GM23338 (cell line): ENCODE data around the gene CCL27. TPM values are rescaled to one million over a fixed set of nuclear protein-coding genes. Genes with fewer than 3 reads are reported as not detected.

Source experiments
- ATAC-seq: fragments of 200-7000 bp; cut with Tn5 transposase; 3 replicates; pipeline ENCODE4 v1.9.1; 2020
- DNase-seq: peaks from one replicate; pipeline ENCODE4 v3.0.0-alpha.2; 2015; ENCODE audit warnings: low spot score
- H2AFZ ChIP-seq: fragments of 200-600 bp; sonication (generic); 2 replicates; pipeline ENCODE4 v1.8.0; 2016; ENCODE audit warnings: antibody characterized with exemption, mild to moderate bottlenecking, moderate library complexity
- H3F3A ChIP-seq: fragments of 200-600 bp; sonication (generic); replicated peaks from 2 replicates; pipeline ENCODE4 v1.8.0; 2017; ENCODE audit warnings: antibody characterized with exemption, mixed run types, low read depth
- H3K27ac ChIP-seq: fragments of 200-600 bp; sonication (generic); 2 replicates; pipeline ENCODE4 v1.6.1; 2016; ENCODE audit warnings: low read depth
- H3K27me3 ChIP-seq: fragments of 200-600 bp; sonication (generic); 2 replicates; pipeline ENCODE4 v1.8.0; 2016; ENCODE audit warnings: mild to moderate bottlenecking, mixed run types, moderate library complexity; ENCODE audit not compliant: insufficient read depth
- H3K36me3 ChIP-seq: fragments of 200-600 bp; sonication (generic); 2 replicates; pipeline ENCODE4 v1.8.0; 2016; ENCODE audit warnings: mild to moderate bottlenecking; ENCODE audit not compliant: insufficient read depth
- H3K4me1 ChIP-seq: fragments of 200-600 bp; sonication (generic); 2 replicates; pipeline ENCODE4 v1.8.0; 2016; ENCODE audit warnings: mild to moderate bottlenecking, moderate library complexity; ENCODE audit not compliant: insufficient read depth
- H3K4me2 ChIP-seq: fragments of 200-600 bp; sonication (generic); 2 replicates; pipeline ENCODE4 v1.7.1; 2017; ENCODE audit warnings: mixed run types
- H3K4me3 ChIP-seq: fragments of 200-600 bp; sonication (generic); 2 replicates; pipeline ENCODE4 v1.6.1; 2016; ENCODE audit warnings: mixed run types
- H3K79me2 ChIP-seq: fragments of 200-600 bp; sonication (generic); replicated peaks from 2 replicates; pipeline ENCODE4 v1.8.0; 2017; ENCODE audit warnings: mild to moderate bottlenecking; ENCODE audit not compliant: insufficient read depth
- H3K9me2 ChIP-seq: fragments of 200-600 bp; sonication (generic); 2 replicates; pipeline ENCODE4 v1.8.0; 2017; ENCODE audit not compliant: insufficient read depth
- H4K20me1 ChIP-seq: fragments of 200-600 bp; sonication (generic); replicated peaks from 2 replicates; pipeline ENCODE4 v1.8.0; 2017; ENCODE audit warnings: mild to moderate bottlenecking; ENCODE audit not compliant: insufficient read depth
- H3K27ac Mint-ChIP-seq: 2 replicates; pipeline ENCODE4 v1.8.0; 2020; ENCODE audit warnings: inconsistent platforms, mild to moderate bottlenecking, moderate library complexity, mixed read lengths
- H3K27me3 Mint-ChIP-seq: 3 replicates; pipeline ENCODE4 v1.8.0; 2022; ENCODE audit warnings: low read depth, mild to moderate bottlenecking, moderate library complexity, mixed read lengths, inconsistent platforms; ENCODE audit not compliant: insufficient read depth, poor library complexity
- H3K36me3 Mint-ChIP-seq: 3 replicates; pipeline ENCODE4 v1.8.0; 2021; ENCODE audit warnings: low read depth, mild to moderate bottlenecking, inconsistent platforms, moderate library complexity, mixed read lengths
- H3K4me1 Mint-ChIP-seq: 3 replicates; pipeline ENCODE4 v1.8.0; 2020; ENCODE audit warnings: mild to moderate bottlenecking, inconsistent platforms, mixed read lengths
- H3K4me3 Mint-ChIP-seq: 3 replicates; pipeline ENCODE4 v1.8.0; 2021; ENCODE audit warnings: moderate library complexity, mild to moderate bottlenecking, inconsistent platforms, mixed read lengths
- H3K9me3 Mint-ChIP-seq: 3 replicates; pipeline ENCODE4 v1.8.0; 2020; ENCODE audit warnings: moderate library complexity, mild to moderate bottlenecking, inconsistent platforms, mixed read lengths
- CTCF ChIP-seq, 2 experiments: fragments of 200-600 bp in 1 of 2; sonication (generic) in 1 of 2; conservative IDR thresholded peaks; 2 replicates each; pipeline versions ENCODE4 v1.5.1 to v1.6.1; 2016 to 2017; ENCODE audit warnings: antibody characterized with exemption in 2 of 2, low read depth in 2 of 2, mild to moderate bottlenecking in 2 of 2, moderate library complexity in 1 of 2
- EZH2 ChIP-seq: fragments of 200-600 bp; sonication (generic); IDR thresholded peaks from one replicate; pipeline ENCODE4 v1.8.0; 2017; ENCODE audit warnings: antibody characterized with exemption, mild to moderate bottlenecking, low read depth; ENCODE audit not compliant: unreplicated experiment
- EZH2phosphoT487 ChIP-seq: fragments of 200-600 bp; sonication (generic); IDR thresholded peaks from one replicate; pipeline ENCODE4 v1.8.1; 2018; ENCODE audit warnings: antibody characterized with exemption; ENCODE audit not compliant: unreplicated experiment
- NANOG ChIP-seq: IDR thresholded peaks from 2 replicates; pipeline ENCODE4 v1.6.1; 2016; ENCODE audit warnings: antibody characterized with exemption, borderline replicate concordance
- POLR2AphosphoS5 ChIP-seq: IDR thresholded peaks from 2 replicates; pipeline ENCODE4 v1.6.1; 2016; ENCODE audit warnings: antibody characterized with exemption, low read depth
- STAT1 ChIP-seq: IDR thresholded peaks from one replicate; pipeline ENCODE4 v1.6.1; 2016; ENCODE audit warnings: antibody characterized with exemption; ENCODE audit not compliant: unreplicated experiment
- polyA plus RNA-seq: library from polyadenylated mRNA; unstranded; fragments of >200 nt; fragmentation: Nextera tagmentation; extraction: Ambion mirVana; gene quantifications from 2 replicates; pipeline ENCODE4 v1.2.1, GENCODE V29; 2016
- total RNA-seq: library from RNA; depleted of rRNA; stranded (reverse); fragments of >200 nt; shearing (Covaris generic); gene quantifications from 2 replicates; pipeline ENCODE4 v1.2.3, GENCODE V29; 2014
- TF ChIP-seq, protein P1 (sequence below): fragments of 250-450 bp; sonication (Bioruptor Pico); IDR thresholded peaks from 2 replicates; pipeline ENCODE4 v1.5.0; 2020; ENCODE audit warnings: mild to moderate bottlenecking, moderate library complexity

Gene CCL27
- total and polyA plus RNA-seq, 2 experiments from 2014 or later: not detected

DNA sequence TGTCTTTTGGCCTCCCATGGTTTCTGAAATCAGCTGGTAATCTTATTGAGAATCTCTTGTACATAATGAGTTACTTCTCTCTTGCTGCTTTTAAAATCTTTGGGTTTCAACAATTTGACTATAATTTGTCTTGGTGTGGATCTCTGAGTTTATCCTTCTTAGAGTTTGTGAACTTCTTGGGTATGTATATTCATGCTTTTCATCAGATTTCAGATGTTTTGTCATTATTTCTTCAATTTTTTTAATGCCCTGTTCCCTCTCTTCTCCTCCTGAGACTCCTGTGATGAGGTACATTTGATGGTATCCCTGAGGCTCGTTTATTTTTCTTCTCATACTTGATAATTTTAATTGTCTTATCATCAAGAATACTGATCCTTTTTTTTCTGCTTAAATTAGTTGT is 49.7 kb upstream of the CCL27 start:
- 0 out of 2 replicates have a peak, but pooled peaks cover 4% of the 10 kb centered on the region for H3K9me2 ChIP-seq
- no peaks in the 10 kb centered on the region for H3K36me3 Mint-ChIP-seq

More for the DNA sequence above, 49.7 kb upstream of the CCL27 start:
- no peak overlapping the region for H3K4me2 ChIP-seq
- H3K4me3 Mint-ChIP-seq: no peak overlapping the region
- TF ChIP-seq EZH2phosphoT487 (no peak), POLR2AphosphoS5 (no peak), CTCF (conservative IDR thresholded peaks at IDR 0.05; ENCODE audit: low read depth in 2 of 2) (no peak), EZH2 (no peak), STAT1 (no peak), NANOG (no peak)
- TF ChIP-seq, protein P1, sequence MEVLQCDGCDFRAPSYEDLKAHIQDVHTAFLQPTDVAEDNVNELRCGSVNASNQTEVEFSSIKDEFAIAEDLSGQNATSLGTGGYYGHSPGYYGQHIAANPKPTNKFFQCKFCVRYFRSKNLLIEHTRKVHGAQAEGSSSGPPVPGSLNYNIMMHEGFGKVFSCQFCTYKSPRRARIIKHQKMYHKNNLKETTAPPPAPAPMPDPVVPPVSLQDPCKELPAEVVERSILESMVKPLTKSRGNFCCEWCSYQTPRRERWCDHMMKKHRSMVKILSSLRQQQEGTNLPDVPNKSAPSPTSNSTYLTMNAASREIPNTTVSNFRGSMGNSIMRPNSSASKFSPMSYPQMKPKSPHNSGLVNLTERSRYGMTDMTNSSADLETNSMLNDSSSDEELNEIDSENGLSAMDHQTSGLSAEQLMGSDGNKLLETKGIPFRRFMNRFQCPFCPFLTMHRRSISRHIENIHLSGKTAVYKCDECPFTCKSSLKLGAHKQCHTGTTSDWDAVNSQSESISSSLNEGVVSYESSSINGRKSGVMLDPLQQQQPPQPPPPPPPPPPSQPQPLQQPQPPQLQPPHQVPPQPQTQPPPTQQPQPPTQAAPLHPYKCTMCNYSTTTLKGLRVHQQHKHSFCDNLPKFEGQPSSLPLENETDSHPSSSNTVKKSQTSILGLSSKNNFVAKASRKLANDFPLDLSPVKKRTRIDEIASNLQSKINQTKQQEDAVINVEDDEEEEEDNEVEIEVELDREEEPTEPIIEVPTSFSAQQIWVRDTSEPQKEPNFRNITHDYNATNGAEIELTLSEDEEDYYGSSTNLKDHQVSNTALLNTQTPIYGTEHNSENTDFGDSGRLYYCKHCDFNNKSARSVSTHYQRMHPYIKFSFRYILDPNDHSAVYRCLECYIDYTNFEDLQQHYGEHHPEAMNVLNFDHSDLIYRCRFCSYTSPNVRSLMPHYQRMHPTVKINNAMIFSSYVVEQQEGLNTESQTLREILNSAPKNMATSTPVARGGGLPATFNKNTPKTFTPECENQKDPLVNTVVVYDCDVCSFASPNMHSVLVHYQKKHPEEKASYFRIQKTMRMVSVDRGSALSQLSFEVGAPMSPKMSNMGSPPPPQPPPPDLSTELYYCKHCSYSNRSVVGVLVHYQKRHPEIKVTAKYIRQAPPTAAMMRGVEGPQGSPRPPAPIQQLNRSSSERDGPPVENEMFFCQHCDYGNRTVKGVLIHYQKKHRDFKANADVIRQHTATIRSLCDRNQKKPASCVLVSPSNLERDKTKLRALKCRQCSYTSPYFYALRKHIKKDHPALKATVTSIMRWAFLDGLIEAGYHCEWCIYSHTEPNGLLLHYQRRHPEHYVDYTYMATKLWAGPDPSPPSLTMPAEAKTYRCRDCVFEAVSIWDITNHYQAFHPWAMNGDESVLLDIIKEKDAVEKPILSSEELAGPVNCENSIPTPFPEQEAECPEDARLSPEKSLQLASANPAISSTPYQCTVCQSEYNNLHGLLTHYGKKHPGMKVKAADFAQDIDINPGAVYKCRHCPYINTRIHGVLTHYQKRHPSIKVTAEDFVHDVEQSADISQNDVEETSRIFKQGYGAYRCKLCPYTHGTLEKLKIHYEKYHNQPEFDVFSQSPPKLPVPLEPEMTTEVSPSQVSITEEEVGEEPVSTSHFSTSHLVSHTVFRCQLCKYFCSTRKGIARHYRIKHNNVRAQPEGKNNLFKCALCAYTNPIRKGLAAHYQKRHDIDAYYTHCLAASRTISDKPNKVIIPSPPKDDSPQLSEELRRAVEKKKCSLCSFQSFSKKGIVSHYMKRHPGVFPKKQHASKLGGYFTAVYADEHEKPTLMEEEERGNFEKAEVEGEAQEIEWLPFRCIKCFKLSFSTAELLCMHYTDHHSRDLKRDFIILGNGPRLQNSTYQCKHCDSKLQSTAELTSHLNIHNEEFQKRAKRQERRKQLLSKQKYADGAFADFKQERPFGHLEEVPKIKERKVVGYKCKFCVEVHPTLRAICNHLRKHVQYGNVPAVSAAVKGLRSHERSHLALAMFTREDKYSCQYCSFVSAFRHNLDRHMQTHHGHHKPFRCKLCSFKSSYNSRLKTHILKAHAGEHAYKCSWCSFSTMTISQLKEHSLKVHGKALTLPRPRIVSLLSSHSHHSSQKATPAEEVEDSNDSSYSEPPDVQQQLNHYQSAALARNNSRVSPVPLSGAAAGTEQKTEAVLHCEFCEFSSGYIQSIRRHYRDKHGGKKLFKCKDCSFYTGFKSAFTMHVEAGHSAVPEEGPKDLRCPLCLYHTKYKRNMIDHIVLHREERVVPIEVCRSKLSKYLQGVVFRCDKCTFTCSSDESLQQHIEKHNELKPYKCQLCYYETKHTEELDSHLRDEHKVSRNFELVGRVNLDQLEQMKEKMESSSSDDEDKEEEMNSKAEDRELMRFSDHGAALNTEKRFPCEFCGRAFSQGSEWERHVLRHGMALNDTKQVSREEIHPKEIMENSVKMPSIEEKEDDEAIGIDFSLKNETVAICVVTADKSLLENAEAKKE (CRISPR knock-in tag): no peak
- H3K36me3 ChIP-seq: no peaks in the 10 kb centered on the region
- H3K27me3 Mint-ChIP-seq: peaks cover 9% of the 10 kb centered on the region
- H3K4me3 ChIP-seq: no peak overlapping the region
- no peaks in the 10 kb centered on the region for H4K20me1 ChIP-seq
- no peaks in the 10 kb centered on the region for H3K9me3 Mint-ChIP-seq
- ATAC-seq: no peak
- no peak for DNase-seq
- no peaks in the 10 kb centered on the region for H3K27me3 ChIP-seq
- H3K27ac ChIP-seq: no peak overlapping the region
- H2AFZ ChIP-seq: no peak overlapping the region
- H3K4me1 ChIP-seq: no peaks in the 10 kb centered on the region
- no peak overlapping the region for H3K27ac Mint-ChIP-seq
- no peaks in the 10 kb centered on the region for H3K4me1 Mint-ChIP-seq
- H3F3A ChIP-seq: no peaks in the 10 kb centered on the region
- H3K79me2 ChIP-seq: no peaks in the 10 kb centered on the region
